OCI-LY7 (cell line): ENCODE data around the gene DTWD2. TPM values are rescaled to one million over a fixed set of nuclear protein-coding genes. Genes with fewer than 3 reads are reported as not detected.

ENCODE experiments used
- BruUV-seq: library from RNA; stranded (reverse); fragments of 400-500 nt; replicated peaks from 2 replicates; lab custom pipeline; 2021; lab: Mats Ljungman, UMichigan
- CTCF ChIA-PET: fragments of 300-600 bp; sonication (Branson Sonifier 250); formaldehyde crosslinking; loops from one replicate; lab custom pipeline; 2022; ENCODE audit warnings: antibody characterized with exemption; ENCODE audit not compliant: unreplicated experiment; lab: Charles Lee
- POLR2A ChIA-PET: fragments of 300-600 bp; sonication (Branson Sonifier 250); formaldehyde crosslinking; loops from one replicate; lab custom pipeline; 2022; ENCODE audit warnings: antibody characterized with exemption; lab: Charles Lee
- DNase-seq: peaks from one replicate; pipeline ENCODE4 v3.0.0-alpha.2; 2015; ENCODE audit warnings: low spot score
- H2AFZ ChIP-seq: fragments of 200-600 bp; sonication (generic), shearing (Covaris generic); 2 replicates; pipeline ENCODE4 v1.6.1; 2014; ENCODE audit warnings: mild to moderate bottlenecking, antibody characterized with exemption, low read length, moderate library complexity
- H3K27ac ChIP-seq: fragments of 200-600 bp; sonication (generic); 2 replicates; pipeline ENCODE4 v1.5.1; 2014; ENCODE audit warnings: mixed run types, low read depth, mild to moderate bottlenecking, moderate library complexity, low read length, inconsistent platforms; ENCODE audit not compliant: poor library complexity, severe bottlenecking
- H3K36me3 ChIP-seq: fragments of 200-600 bp; sonication (generic); 2 replicates; pipeline ENCODE4 v1.6.1; 2014; ENCODE audit warnings: mild to moderate bottlenecking, antibody characterized with exemption, low read length, moderate library complexity, mixed read lengths; ENCODE audit not compliant: insufficient read depth
- H3K4me1 ChIP-seq: fragments of 200-600 bp; sonication (generic); 2 replicates; pipeline ENCODE4 v1.5.1; 2014; ENCODE audit warnings: mild to moderate bottlenecking, low read length; ENCODE audit not compliant: insufficient read depth, poor library complexity, severe bottlenecking
- H3K4me2 ChIP-seq: fragments of 200-600 bp; sonication (generic); 2 replicates; pipeline ENCODE4 v1.6.1; 2014; ENCODE audit warnings: mild to moderate bottlenecking, low read length
- H3K4me3 ChIP-seq: fragments of 200-600 bp; sonication (generic); 2 replicates; pipeline ENCODE4 v1.5.1; 2014; ENCODE audit warnings: mild to moderate bottlenecking, low read depth, low read length; ENCODE audit not compliant: poor library complexity, severe bottlenecking
- H3K79me2 ChIP-seq: fragments of 200-600 bp; sonication (generic); 2 replicates; pipeline ENCODE4 v1.6.1; 2016; ENCODE audit warnings: low read depth, mild to moderate bottlenecking, low read length, moderate library complexity, mixed read lengths; ENCODE audit not compliant: insufficient read depth
- H3K9me2 ChIP-seq: fragments of 200-600 bp; sonication (generic); 2 replicates; pipeline ENCODE4 v1.6.1; 2016; ENCODE audit warnings: mild to moderate bottlenecking, low read length, mixed read lengths; ENCODE audit not compliant: insufficient read depth
- H3K9me3 ChIP-seq: fragments of 200-600 bp; sonication (generic); 2 replicates; pipeline ENCODE4 v1.6.1; 2014; ENCODE audit warnings: mild to moderate bottlenecking, mixed run types, low read length, mixed read lengths
- H4K20me1 ChIP-seq: fragments of 200-600 bp; sonication (generic); 2 replicates; pipeline ENCODE4 v1.6.1; 2014; ENCODE audit warnings: mild to moderate bottlenecking, antibody characterized with exemption, low read length, moderate library complexity, mixed read lengths; ENCODE audit not compliant: insufficient read depth
- CTCF ChIP-seq: fragments of 200-600 bp; sonication (generic); conservative IDR thresholded peaks from 2 replicates; pipeline ENCODE4 v1.5.1; 2014; ENCODE audit warnings: mild to moderate bottlenecking, antibody characterized with exemption, low read length, moderate library complexity, mixed read lengths
- EZH2phosphoT487 ChIP-seq: fragments of 200-600 bp; sonication (generic); IDR thresholded peaks from 2 replicates; pipeline ENCODE4 v1.6.1; 2018; ENCODE audit warnings: low read depth, borderline replicate concordance, mild to moderate bottlenecking, mixed run types, antibody characterized with exemption, low read length, moderate library complexity, mixed read lengths
- intact Hi-C: fragments of 100-400 bp; cut with micrococcal nuclease; formaldehyde crosslinking; loops from one replicate; pipeline ENCODE4 v1.10.0; 2022; ENCODE audit not compliant: unreplicated experiment
- total RNA-seq, 2 experiments: library from RNA; depleted of rRNA in 1 of 2; stranded (reverse); fragments of >200 nt in 1 of 2; shearing (Covaris generic) in 1 of 2; gene quantifications; 2 replicates each; pipeline ENCODE4 v1.2.3, GENCODE V29; 2014 to 2022

DTWD2 gene
- total RNA-seq, 2 experiments from 2014 or later = 4.2 to 6.4 TPM

GRCh38 chr5:118968925-118969375, 19.4 kb downstream of the DTWD2 start:
- Histone ChIP-seq H3K4me1 (no peaks in the 10 kb centered on the region), H3K36me3 (no peaks in the 10 kb centered on the region), H2AFZ (no peak overlapping the region), H3K4me3 (no peak overlapping the region), H3K4me2 (no peak overlapping the region), H3K9me2 (no peaks in the 10 kb centered on the region), H3K79me2 (no peaks in the 10 kb centered on the region), H3K9me3 (no peaks in the 10 kb centered on the region), H4K20me1 (no peaks in the 10 kb centered on the region), H3K27ac (no peak overlapping the region)
- no peak for DNase-seq
- intact Hi-C loops = no loop called here
- no peak for TF ChIP-seq CTCF
- TF ChIP-seq EZH2phosphoT487 = no peak
- ChIA-PET POLR2A (interaction anchor here (0.6 kb wide), 1 partner anchor 969 kb away, joined by 3 read pairs; no protein-coding TSS in a partner anchor), CTCF (no interaction called here)
- BruUV-seq = no TSS peak

GRCh38 chr5:118968406-118968911, 19.9 kb downstream of the DTWD2 start:
- H3K27ac ChIP-seq = no peak overlapping the region
- H3K4me2 ChIP-seq = no peak overlapping the region
- POLR2A ChIA-PET = no interaction called here
- H2AFZ ChIP-seq = no peak overlapping the region
- BruUV-seq = no TSS peak
- no peaks in the 10 kb centered on the region for H3K36me3 ChIP-seq
- CTCF ChIA-PET = no interaction called here
- TF ChIP-seq CTCF (no peak), EZH2phosphoT487 (no peak)
- no peaks in the 10 kb centered on the region for H3K4me1 ChIP-seq
- H3K79me2 ChIP-seq = no peaks in the 10 kb centered on the region
- intact Hi-C loops = no loop called here
- no peaks in the 10 kb centered on the region for H3K9me2 ChIP-seq
- no peaks in the 10 kb centered on the region for H3K9me3 ChIP-seq
- H4K20me1 ChIP-seq = no peaks in the 10 kb centered on the region
- no peak for DNase-seq
- H3K4me3 ChIP-seq = no peak overlapping the region

GRCh38 chr5:118967059-118967508, 21.3 kb downstream of the DTWD2 start:
- no peak for DNase-seq

More at GRCh38 chr5:118967059-118967508, 21.3 kb downstream of the DTWD2 start:
- H3K4me1 ChIP-seq = no peaks in the 10 kb centered on the region
- TF ChIP-seq CTCF (no peak), EZH2phosphoT487 (no peak)
- H3K27ac ChIP-seq = no peak overlapping the region
- no peaks in the 10 kb centered on the region for H3K79me2 ChIP-seq
- H3K36me3 ChIP-seq = no peaks in the 10 kb centered on the region
- H3K4me2 ChIP-seq = no peak overlapping the region
- intact Hi-C loops = no loop called here
- no peak overlapping the region for H2AFZ ChIP-seq
- H4K20me1 ChIP-seq = no peaks in the 10 kb centered on the region
- ChIA-PET CTCF (no interaction called here), POLR2A (no interaction called here)
- BruUV-seq = no TSS peak
- no peaks in the 10 kb centered on the region for H3K9me2 ChIP-seq
- no peak overlapping the region for H3K4me3 ChIP-seq
- H3K9me3 ChIP-seq = no peaks in the 10 kb centered on the region
